GM21360 (cell line): ENCODE results near the gene PDGFD.
A peak's percentile ranks its signal among the peaks of the same experiment; 100 is the strongest.

Experiments used
- ATAC-seq: cut with Tn5 transposase; IDR thresholded peaks from one replicate; pipeline ENCODE4 v1.9.1; 2021; ENCODE audit warnings: mild to moderate bottlenecking, moderate library complexity; ENCODE audit not compliant: unreplicated experiment

The PDGFD gene

DNA sequence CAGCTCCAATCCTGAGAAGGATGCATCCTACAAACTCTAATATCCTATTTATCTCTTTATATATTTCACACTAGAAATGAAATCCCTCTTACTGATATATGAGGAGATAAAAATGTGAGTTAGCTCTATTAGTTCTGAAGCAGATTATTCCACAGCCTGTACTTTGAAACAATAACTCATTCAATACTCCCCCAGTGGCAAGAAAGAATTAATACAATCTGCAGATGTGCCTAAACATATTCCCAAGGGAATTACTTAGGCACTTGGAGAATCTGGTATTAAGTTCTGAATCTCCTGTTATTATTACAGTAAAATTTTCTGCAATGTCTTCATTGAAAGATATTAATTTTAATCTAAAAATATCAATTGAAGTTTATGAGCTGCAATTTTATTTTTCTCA is 68.2 kb downstream of the PDGFD start:
- no peak for ATAC-seq

- no peak for ATAC-seq
Measured at GRCh38 chr11:104094576-104094975, 69.4 kb downstream of the PDGFD start.

DNA sequence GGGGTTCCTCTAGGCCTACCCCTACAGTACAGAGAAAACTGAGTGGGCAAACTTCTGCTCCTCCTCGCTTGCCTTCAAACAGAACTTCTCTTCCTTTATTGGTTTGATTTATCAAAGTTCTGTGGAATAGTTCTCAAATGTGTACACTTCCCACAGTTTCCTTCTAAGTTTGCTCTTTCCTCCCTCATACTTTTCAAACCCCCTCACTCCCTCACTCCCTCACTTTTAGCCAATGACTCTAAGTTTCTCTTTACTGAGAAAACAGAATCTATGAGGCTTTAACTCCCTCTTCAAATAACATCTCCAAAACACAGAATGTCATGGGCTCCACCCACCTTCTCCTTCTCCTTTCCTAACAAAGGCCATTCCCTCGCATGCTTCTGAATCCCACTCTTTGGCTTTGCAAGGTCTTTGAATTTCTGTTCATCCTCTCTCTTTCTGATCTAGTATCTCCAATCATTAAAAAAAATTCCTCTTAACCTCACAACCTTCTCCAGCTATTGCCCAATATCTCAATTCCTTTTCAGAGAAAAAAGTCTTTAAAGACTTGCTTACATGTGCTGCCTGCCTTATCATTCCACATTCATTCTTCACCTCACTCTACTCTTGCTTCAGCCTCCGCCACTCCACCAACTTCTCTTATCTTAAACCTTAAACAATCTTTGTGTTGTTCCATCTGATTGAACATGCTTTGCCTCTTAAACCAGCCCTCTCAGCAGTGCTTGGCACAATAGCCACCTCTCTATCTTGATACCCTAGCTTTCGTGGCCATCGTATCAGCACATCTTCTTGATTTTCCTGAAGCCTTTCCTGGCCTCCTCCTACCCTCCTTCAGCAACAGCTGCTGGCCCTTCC is 70.3 kb downstream of the PDGFD start:
- no peak for ATAC-seq

GRCh38 chr11:104092744-104093143 is 71.2 kb downstream of the PDGFD start:
- no peak for ATAC-seq

- no peak for ATAC-seq
Measured at GRCh38 chr11:104091281-104092096, 72.5 kb downstream of the PDGFD start.

- ATAC-seq: no peak
Measured at GRCh38 chr11:104090767-104091166, 73.2 kb downstream of the PDGFD start.

GRCh38 chr11:104089481-104089880 is 74.5 kb downstream of the PDGFD start:
- ATAC-seq: no peak

DNA sequence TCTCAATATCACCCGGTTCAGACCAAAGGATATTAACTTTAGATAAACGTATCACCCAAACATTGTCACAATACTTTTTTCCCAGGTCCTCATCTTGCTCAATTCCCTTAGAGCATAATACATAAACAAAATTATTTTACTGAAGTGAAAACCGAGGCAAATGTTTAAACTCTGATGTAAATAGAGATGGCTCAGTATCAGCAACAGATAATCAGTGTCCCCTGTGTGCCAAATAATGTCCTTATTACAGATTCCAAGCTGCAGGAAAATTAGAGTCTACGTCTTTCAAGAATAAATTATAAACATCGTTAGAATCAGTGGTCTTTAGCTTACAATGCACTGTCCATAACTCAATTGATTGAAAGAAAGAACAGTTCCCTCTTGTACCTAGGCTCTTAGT is 77.3 kb downstream of the PDGFD start:
- ATAC-seq: no peak

DNA sequence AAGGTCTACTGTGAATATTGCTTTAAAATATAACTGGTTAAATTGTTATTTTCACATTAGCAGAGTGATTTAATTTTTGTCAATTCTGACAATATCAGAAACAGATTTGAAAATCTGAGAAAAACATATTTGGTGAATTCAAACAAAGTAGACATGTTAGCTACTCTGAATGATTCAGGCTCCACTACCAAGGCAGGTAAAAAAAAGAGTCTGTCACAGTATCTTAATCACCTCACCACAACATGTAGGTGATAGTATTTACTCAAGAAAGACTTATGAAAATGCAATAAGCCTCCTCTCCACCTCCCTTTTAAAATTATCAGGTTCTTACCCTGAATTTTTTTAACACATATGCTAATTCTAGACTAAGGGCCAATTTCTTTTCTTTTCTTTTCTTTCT is 85.0 kb downstream of the PDGFD start:
- ATAC-seq: no peak

- no peak for ATAC-seq
Measured at GRCh38 chr11:104078245-104078644, 85.7 kb downstream of the PDGFD start.

- no peak for ATAC-seq
Measured at GRCh38 chr11:104076455-104076854, 87.5 kb downstream of the PDGFD start.

GRCh38 chr11:104075706-104076105 is 88.2 kb downstream of the PDGFD start:
- ATAC-seq: no peak

GRCh38 chr11:104075091-104075490 is 88.9 kb downstream of the PDGFD start:
- no peak for ATAC-seq

GRCh38 chr11:104073950-104074705 is 89.8 kb downstream of the PDGFD start:
- ATAC-seq: peak; percentile 92

GRCh38 chr11:104067534-104067933 is 96.4 kb downstream of the PDGFD start:
- ATAC-seq: no peak

GRCh38 chr11:104064034-104064630 is 99.8 kb downstream of the PDGFD start:
- ATAC-seq: no peak

DNA sequence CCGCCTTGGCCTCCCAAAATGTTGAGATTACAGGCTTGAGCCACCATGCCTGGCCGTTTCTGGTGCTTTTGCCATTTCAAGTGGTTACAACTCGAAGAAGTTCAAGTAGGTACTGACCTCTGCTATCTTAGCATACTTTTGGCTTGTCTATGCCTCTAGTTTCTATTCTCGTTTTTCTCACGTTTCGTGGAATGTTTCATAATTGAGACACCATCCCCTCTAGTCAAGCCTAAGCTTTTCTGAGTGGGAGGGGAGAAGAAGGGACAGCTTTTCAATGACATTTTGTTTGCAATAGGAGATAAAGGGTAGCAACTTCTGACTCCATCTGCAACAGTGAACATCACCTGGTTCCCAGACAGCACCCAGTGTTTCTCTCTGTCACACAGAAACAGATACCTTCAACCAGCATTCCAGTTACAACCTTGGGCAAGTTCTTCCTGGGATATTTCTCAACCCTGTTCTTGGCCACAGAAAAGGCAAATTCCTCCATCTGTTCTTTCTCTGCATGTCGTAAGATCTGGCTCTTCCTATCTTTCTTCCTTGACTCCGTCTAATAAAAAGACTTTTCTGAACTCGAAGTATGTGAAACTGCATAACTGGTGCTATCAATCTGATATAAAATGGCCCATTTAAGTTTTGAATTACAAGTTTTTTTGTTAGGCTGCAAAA is 102.0 kb downstream of the PDGFD start:
- no peak for ATAC-seq

GRCh38 chr11:104060820-104061219 is 103.1 kb downstream of the PDGFD start:
- ATAC-seq: peak; percentile 53

- no peak for ATAC-seq
Measured at GRCh38 chr11:104060004-104060794, 103.7 kb downstream of the PDGFD start.

- ATAC-seq: no peak
Measured at GRCh38 chr11:104058680-104059079, 105.3 kb downstream of the PDGFD start.
